HepG2 (cell line): ENCODE data around the gene MFSD6. TPM values are rescaled to one million over a fixed set of nuclear protein-coding genes. Genes with fewer than 3 reads are reported as not detected.

Experiments used
- ATAC-seq: fragments of 200-7000 bp; cut with Tn5 transposase; 3 replicates; pipeline ENCODE4 v1.9.1; 2020; ENCODE audit warnings: mild to moderate bottlenecking, moderate library complexity
- BruUV-seq: library from RNA; stranded (reverse); fragments of 400-500 nt; replicated peaks from 2 replicates; lab custom pipeline; 2021; lab: Mats Ljungman, UMichigan
- CTCF ChIA-PET: fragments of 300-600 bp; formaldehyde crosslinking; extraction: SDS; loops from one replicate; lab custom pipeline; 2021; ENCODE audit warnings: low total read pairs, inconsistent platforms, low intra/inter-chr PET ratio; lab: Yijun Ruan, JAX
- POLR2A ChIA-PET: fragments of 350-600 bp; sonication (Branson Sonifier 250); formaldehyde crosslinking; loops from one replicate; lab custom pipeline; 2020; ENCODE audit warnings: antibody characterized with exemption, inconsistent platforms; lab: Yijun Ruan, JAX
- DNase-seq: peaks from one replicate; pipeline ENCODE4 v3.0.0-alpha.2; 2015; ENCODE audit warnings: low spot score
- FAIRE-seq: peaks from 3 replicates; lab custom pipeline; 2011; peaks lifted over from hg19 to GRCh38; lab: Jason Lieb, UNC
- H2AFZ ChIP-seq: one replicate; pipeline ENCODE4 v1.6.1; 2011; ENCODE audit warnings: low read length, inconsistent platforms
- H3K27ac ChIP-seq: fragments of 300-600 bp; 3 replicates; pipeline ENCODE4 v1.8.0; 2011; ENCODE audit warnings: mixed run types, mild to moderate bottlenecking, mixed read lengths, low read length, inconsistent platforms; ENCODE audit not compliant: insufficient read depth; ENCODE audit errors: extremely low read length
- H3K27me3 ChIP-seq, 2 experiments: fragments of 200-600 bp in 1 of 2; 2 replicates in 1 of 2; 3 replicates in 1 of 2; pipeline versions ENCODE4 v1.6.0 to v1.8.0; 2011; ENCODE audit warnings: low read length in 2 of 2, mild to moderate bottlenecking in 2 of 2, moderate library complexity in 2 of 2, inconsistent platforms in 1 of 2; ENCODE audit not compliant: insufficient read depth in 2 of 2, control insufficient read depth in 1 of 2
- H3K36me3 ChIP-seq, 2 experiments: fragments of 200-600 bp in 1 of 2; replicated peaks in 1 of 2; 2 replicates in 1 of 2; 3 replicates in 1 of 2; pipeline versions ENCODE4 v1.5.1 to v1.8.0; 2011; ENCODE audit warnings: low read length in 2 of 2, inconsistent platforms in 1 of 2; ENCODE audit not compliant: insufficient read depth in 2 of 2, control insufficient read depth in 1 of 2
- H3K4me1 ChIP-seq: 2 replicates; pipeline ENCODE4 v1.5.1; 2012; ENCODE audit warnings: low read length, inconsistent platforms; ENCODE audit not compliant: insufficient read depth
- H3K4me2 ChIP-seq: 2 replicates; pipeline ENCODE4 v1.6.0; 2011; ENCODE audit warnings: low read depth, low read length, inconsistent platforms
- H3K4me3 ChIP-seq, 3 experiments: fragments of 200-600 bp in 1 of 3; sonication (generic), shearing (Covaris generic) in 1 of 3; replicated peaks in 1 of 3; 2 replicates each; pipeline ENCODE4 v1.5.1; 2011 to 2016; ENCODE audit warnings: low read length in 3 of 3, inconsistent platforms in 2 of 3, low read depth in 2 of 3, mild to moderate bottlenecking in 2 of 3, control low read depth in 1 of 3, mixed read lengths in 1 of 3; ENCODE audit not compliant: insufficient read depth in 1 of 3
- H3K79me2 ChIP-seq: one replicate; pipeline ENCODE4 v1.6.1; 2011; ENCODE audit warnings: low read length, inconsistent platforms; ENCODE audit not compliant: insufficient read depth
- H3K9ac ChIP-seq: 2 replicates; pipeline ENCODE4 v1.6.0; 2011; ENCODE audit warnings: mild to moderate bottlenecking, low read depth, low read length, inconsistent platforms; ENCODE audit not compliant: insufficient read depth
- H3K9me3 ChIP-seq: 2 replicates; pipeline ENCODE4 v1.5.1; 2012; ENCODE audit warnings: mild to moderate bottlenecking, low read length
- H4K20me1 ChIP-seq: 2 replicates; pipeline ENCODE4 v1.6.0; 2011; ENCODE audit warnings: inconsistent platforms, mild to moderate bottlenecking, low read length, moderate library complexity; ENCODE audit not compliant: insufficient read depth
- BCL6 ChIP-seq: IDR thresholded peaks from 2 replicates; pipeline ENCODE4 v1.6.1; 2016; ENCODE audit warnings: missing genetic modification reagents, missing compliant biosample characterization
- CC2D1A ChIP-seq: sonication (generic); formaldehyde crosslinking; IDR thresholded peaks from 2 replicates; pipeline ENCODE4 v1.8.1; 2023; ENCODE audit warnings: mild to moderate bottlenecking, missing genetic modification reagents
- FLYWCH1 ChIP-seq: sonication (generic); formaldehyde crosslinking; IDR thresholded peaks from 2 replicates; pipeline ENCODE4 v1.8.1; 2023; ENCODE audit warnings: mild to moderate bottlenecking, missing genetic modification reagents
- KDM2A ChIP-seq: sonication (generic); formaldehyde crosslinking; IDR thresholded peaks from 2 replicates; pipeline ENCODE4 v1.4.0; 2020; ENCODE audit warnings: low read depth, missing genetic modification reagents, borderline replicate concordance
- KDM3A ChIP-seq: IDR thresholded peaks from 2 replicates; pipeline ENCODE4 v1.6.1; 2018; ENCODE audit warnings: low read depth, missing compliant biosample characterization
- NFIC ChIP-seq: IDR thresholded peaks from 2 replicates; pipeline ENCODE4 v1.6.1; 2012; ENCODE audit warnings: mild to moderate bottlenecking, low read length, inconsistent platforms
- POLR2AphosphoS5 ChIP-seq: IDR thresholded peaks from 2 replicates; pipeline ENCODE4 v1.6.1; 2012; ENCODE audit warnings: low read depth, low read length
- RFXANK ChIP-seq: IDR thresholded peaks from 2 replicates; pipeline ENCODE4 v1.6.1; 2016
- SIX4 ChIP-seq: sonication (generic); formaldehyde crosslinking; IDR thresholded peaks from 2 replicates; pipeline ENCODE4 v1.4.0; 2020; ENCODE audit warnings: missing genetic modification reagents
- ZBTB1 ChIP-seq: sonication (generic); formaldehyde crosslinking; IDR thresholded peaks from 2 replicates; pipeline ENCODE4 v1.4.0; 2020; ENCODE audit warnings: missing genetic modification reagents, borderline replicate concordance
- ZNF484 ChIP-seq: sonication (generic); formaldehyde crosslinking; IDR thresholded peaks from 2 replicates; pipeline ENCODE4 v1.5.1; 2020; ENCODE audit warnings: mild to moderate bottlenecking, low read depth, missing genetic modification reagents, borderline replicate concordance
- ZNF546 ChIP-seq: sonication (generic); formaldehyde crosslinking; conservative IDR thresholded peaks from 2 replicates; pipeline ENCODE4 v1.8.1; 2023; ENCODE audit warnings: mild to moderate bottlenecking, missing genetic modification reagents
- ZSCAN31 ChIP-seq: sonication (generic); formaldehyde crosslinking; IDR thresholded peaks from 2 replicates; pipeline ENCODE4 v1.5.0; 2020; ENCODE audit warnings: low read depth, mild to moderate bottlenecking, missing genetic modification reagents
- WGBS: methylation state at CpG from one replicate; pipeline ENCODE4 v1.1.6; 2017; ENCODE audit warnings: low lambda C conversion rate; 5-methylcytosine and 5-hydroxymethylcytosine counted together
- in situ Hi-C: cut with HindIII; loops from 2 replicates; pipeline ENCODE4 v1.10.0; 2017; ENCODE audit warnings: low pct_unique_long_range_greater_than_20kb; ENCODE audit not compliant: extremely low pct_ligation_motif_present
- intact Hi-C: fragments of 100-400 bp; cut with micrococcal nuclease; formaldehyde crosslinking; loops from one replicate; pipeline ENCODE4 v1.10.0; 2022; ENCODE audit not compliant: unreplicated experiment
- polyA plus RNA-seq, 8 experiments: library from polyadenylated mRNA; depleted of rRNA in 3 of 8; stranded (reverse) in 7 of 8; unstranded in 1 of 8; fragments of >200 nt; fragmentation: Illumina TruSeq in 4 of 8; extraction: Trizol in 4 of 8; gene quantifications; 2 replicates each; pipeline versions ENCODE4 v1.2.1 to v1.2.3, GENCODE V29; 2011 to 2016; ENCODE audit warnings: low read depth in 4 of 8, missing spikeins in 1 of 8, mixed read lengths in 1 of 8; ENCODE audit not compliant: insufficient read depth in 1 of 8
- total RNA-seq, 5 experiments: library from RNA; depleted of rRNA; stranded (reverse); fragments of >200 nt; fragmentation: Illumina TruSeq; extraction: Trizol; gene quantifications; 2 replicates each; pipeline ENCODE4 v1.2.3, GENCODE V29; 2016; ENCODE audit warnings: low read depth in 1 of 5
- TF ChIP-seq, protein P1 (sequence below): sonication (generic); formaldehyde crosslinking; conservative IDR thresholded peaks from 2 replicates; pipeline ENCODE4 v1.4.0; 2020; ENCODE audit warnings: missing genetic modification reagents
- TF ChIP-seq, protein P2 (sequence below): sonication (generic); formaldehyde crosslinking; IDR thresholded peaks from 2 replicates; pipeline ENCODE4 v1.5.1; 2020; ENCODE audit warnings: missing genetic modification reagents, mild to moderate bottlenecking, borderline replicate concordance
- TF ChIP-seq, protein P3 (sequence below): sonication (generic); formaldehyde crosslinking; IDR thresholded peaks from 2 replicates; pipeline ENCODE4 v1.8.0; 2022; ENCODE audit warnings: mild to moderate bottlenecking, missing genetic modification reagents; ENCODE audit not compliant: insufficient replicate concordance
- TF ChIP-seq, protein P4 (sequence below): sonication (generic); formaldehyde crosslinking; IDR thresholded peaks from 2 replicates; pipeline ENCODE4 v1.5.0; 2020; ENCODE audit warnings: missing genetic modification reagents, mild to moderate bottlenecking, borderline replicate concordance
- TF ChIP-seq, protein P5 (sequence below): sonication (generic); formaldehyde crosslinking; IDR thresholded peaks from 2 replicates; pipeline ENCODE4; 2020; ENCODE audit warnings: missing genetic modification reagents, mild to moderate bottlenecking, borderline replicate concordance
- TF ChIP-seq, protein P6 (sequence below): IDR thresholded peaks from 2 replicates; pipeline ENCODE4 v1.6.1; 2016; ENCODE audit warnings: missing genetic modification reagents, missing compliant biosample characterization

Gene MFSD6
- total and polyA plus RNA-seq, 2 of the 13 experiments (the other 11 are each of a cell fraction or from before 2014, with no cell fraction given), result 0.92 to 1.4 TPM

DNA sequence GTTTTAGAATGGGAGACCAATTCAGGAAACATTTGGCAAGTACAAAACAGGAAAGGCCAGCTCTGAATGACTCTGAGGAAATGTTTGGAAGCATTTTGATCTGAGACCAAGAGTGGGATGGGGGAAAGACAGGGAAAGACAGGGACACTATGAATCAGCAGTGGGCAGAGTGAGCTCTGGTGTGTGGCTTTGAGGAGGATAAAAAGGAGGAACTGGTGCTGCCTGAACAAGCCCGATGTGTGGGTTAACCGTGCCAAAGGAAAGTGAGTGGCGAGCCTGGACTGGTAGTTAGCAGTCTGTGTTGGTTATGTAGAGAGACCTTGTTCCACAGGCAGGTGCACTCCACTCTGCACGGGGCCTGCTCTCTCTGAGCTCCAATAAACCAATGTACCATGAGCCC lies 5.3 kb downstream of the MFSD6 start:
- no peak overlapping the region for H3K9ac ChIP-seq
- DNase-seq (no peak), ATAC-seq (no peak; the same call in 2 of the 3 replicates), FAIRE-seq (no peak)
- H3K36me3 ChIP-seq, result no peaks in the 10 kb centered on the region
- POLR2A ChIA-PET, result no interaction called here
- no peak for TF ChIP-seq NFIC
- no peak for TF ChIP-seq ZNF484
- TF ChIP-seq RFXANK (CRISPR knock-in tag), result no peak
- TF ChIP-seq, protein P1, sequence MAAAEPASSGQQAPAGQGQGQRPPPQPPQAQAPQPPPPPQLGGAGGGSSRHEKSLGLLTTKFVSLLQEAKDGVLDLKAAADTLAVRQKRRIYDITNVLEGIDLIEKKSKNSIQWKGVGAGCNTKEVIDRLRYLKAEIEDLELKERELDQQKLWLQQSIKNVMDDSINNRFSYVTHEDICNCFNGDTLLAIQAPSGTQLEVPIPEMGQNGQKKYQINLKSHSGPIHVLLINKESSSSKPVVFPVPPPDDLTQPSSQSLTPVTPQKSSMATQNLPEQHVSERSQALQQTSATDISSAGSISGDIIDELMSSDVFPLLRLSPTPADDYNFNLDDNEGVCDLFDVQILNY (CRISPR knock-in tag), result no peak
- TF ChIP-seq, protein P2, sequence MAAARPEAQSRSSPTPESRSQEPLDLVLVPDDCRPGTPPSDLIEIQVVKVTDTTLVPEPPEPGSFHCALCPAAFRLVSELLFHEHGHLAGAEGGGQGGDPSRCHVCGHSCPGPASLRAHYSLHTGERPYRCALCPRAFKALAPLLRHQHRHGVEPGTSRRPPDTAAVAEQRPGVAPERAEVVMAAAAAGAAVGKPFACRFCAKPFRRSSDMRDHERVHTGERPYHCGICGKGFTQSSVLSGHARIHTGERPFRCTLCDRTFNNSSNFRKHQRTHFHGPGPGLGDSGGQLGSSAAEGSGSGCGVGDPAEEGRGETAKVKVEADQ (CRISPR knock-in tag), result no peak
- no peak for TF ChIP-seq ZBTB1 (CRISPR knock-in tag)
- TF ChIP-seq CC2D1A, result no peak
- TF ChIP-seq KDM3A (CRISPR knock-in tag), result no peak
- TF ChIP-seq, protein P3, sequence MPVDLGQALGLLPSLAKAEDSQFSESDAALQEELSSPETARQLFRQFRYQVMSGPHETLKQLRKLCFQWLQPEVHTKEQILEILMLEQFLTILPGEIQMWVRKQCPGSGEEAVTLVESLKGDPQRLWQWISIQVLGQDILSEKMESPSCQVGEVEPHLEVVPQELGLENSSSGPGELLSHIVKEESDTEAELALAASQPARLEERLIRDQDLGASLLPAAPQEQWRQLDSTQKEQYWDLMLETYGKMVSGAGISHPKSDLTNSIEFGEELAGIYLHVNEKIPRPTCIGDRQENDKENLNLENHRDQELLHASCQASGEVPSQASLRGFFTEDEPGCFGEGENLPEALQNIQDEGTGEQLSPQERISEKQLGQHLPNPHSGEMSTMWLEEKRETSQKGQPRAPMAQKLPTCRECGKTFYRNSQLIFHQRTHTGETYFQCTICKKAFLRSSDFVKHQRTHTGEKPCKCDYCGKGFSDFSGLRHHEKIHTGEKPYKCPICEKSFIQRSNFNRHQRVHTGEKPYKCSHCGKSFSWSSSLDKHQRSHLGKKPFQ (CRISPR knock-in tag), result no peak
- TF ChIP-seq, protein P4, sequence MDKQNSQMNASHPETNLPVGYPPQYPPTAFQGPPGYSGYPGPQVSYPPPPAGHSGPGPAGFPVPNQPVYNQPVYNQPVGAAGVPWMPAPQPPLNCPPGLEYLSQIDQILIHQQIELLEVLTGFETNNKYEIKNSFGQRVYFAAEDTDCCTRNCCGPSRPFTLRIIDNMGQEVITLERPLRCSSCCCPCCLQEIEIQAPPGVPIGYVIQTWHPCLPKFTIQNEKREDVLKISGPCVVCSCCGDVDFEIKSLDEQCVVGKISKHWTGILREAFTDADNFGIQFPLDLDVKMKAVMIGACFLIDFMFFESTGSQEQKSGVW (CRISPR knock-in tag), result no peak
- no peak for TF ChIP-seq KDM2A (CRISPR knock-in tag)
- no peak for TF ChIP-seq ZNF546 (CRISPR knock-in tag)
- TF ChIP-seq BCL6 (CRISPR knock-in tag), result no peak
- TF ChIP-seq ZSCAN31 (CRISPR knock-in tag), result no peak
- TF ChIP-seq FLYWCH1 (CRISPR knock-in tag), result no peak
- no peak for TF ChIP-seq POLR2AphosphoS5
- TF ChIP-seq, protein P5, sequence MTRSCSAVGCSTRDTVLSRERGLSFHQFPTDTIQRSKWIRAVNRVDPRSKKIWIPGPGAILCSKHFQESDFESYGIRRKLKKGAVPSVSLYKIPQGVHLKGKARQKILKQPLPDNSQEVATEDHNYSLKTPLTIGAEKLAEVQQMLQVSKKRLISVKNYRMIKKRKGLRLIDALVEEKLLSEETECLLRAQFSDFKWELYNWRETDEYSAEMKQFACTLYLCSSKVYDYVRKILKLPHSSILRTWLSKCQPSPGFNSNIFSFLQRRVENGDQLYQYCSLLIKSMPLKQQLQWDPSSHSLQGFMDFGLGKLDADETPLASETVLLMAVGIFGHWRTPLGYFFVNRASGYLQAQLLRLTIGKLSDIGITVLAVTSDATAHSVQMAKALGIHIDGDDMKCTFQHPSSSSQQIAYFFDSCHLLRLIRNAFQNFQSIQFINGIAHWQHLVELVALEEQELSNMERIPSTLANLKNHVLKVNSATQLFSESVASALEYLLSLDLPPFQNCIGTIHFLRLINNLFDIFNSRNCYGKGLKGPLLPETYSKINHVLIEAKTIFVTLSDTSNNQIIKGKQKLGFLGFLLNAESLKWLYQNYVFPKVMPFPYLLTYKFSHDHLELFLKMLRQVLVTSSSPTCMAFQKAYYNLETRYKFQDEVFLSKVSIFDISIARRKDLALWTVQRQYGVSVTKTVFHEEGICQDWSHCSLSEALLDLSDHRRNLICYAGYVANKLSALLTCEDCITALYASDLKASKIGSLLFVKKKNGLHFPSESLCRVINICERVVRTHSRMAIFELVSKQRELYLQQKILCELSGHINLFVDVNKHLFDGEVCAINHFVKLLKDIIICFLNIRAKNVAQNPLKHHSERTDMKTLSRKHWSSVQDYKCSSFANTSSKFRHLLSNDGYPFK (CRISPR knock-in tag), result no peak
- TF ChIP-seq, protein P6, sequence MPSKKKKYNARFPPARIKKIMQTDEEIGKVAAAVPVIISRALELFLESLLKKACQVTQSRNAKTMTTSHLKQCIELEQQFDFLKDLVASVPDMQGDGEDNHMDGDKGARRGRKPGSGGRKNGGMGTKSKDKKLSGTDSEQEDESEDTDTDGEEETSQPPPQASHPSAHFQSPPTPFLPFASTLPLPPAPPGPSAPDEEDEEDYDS (CRISPR knock-in tag), result no peak
- no peak for TF ChIP-seq SIX4 (CRISPR knock-in tag)
- in situ Hi-C loops, result no loop called here
- no TSS peak for BruUV-seq
- intact Hi-C loops, result no loop called here
- no peaks in the 10 kb centered on the region for H4K20me1 ChIP-seq
- H3K79me2 ChIP-seq, result no peaks in the 10 kb centered on the region
- no peak overlapping the region for H3K4me2 ChIP-seq
- peaks cover 0 to 20% of the 10 kb centered on the region in 2 experiments; a peak in 4 of 5 replicates for H3K27me3 ChIP-seq
- H3K27ac ChIP-seq, result no peak overlapping the region
- no peak overlapping the region for H2AFZ ChIP-seq
- 34% methylated on average over 4 of the region's 4 CpGs for WGBS
- H3K4me1 ChIP-seq, result peaks cover 13% of the 10 kb centered on the region
- CTCF ChIA-PET, result no interaction called here
- no peak overlapping the region for H3K4me3 ChIP-seq
- H3K9me3 ChIP-seq, result no peaks in the 10 kb centered on the region
